Activated T-cell treated with anti-CD3 and anti-CD28 coated beads, Interleukin-2, amount 50 U/mL, for 24 hours (primary cell): ENCODE measurements around the gene INHBB.

Experiments used
- DNase-seq: peaks from one replicate; pipeline ENCODE4 v3.0.0-alpha.2; 2020
- H3K27ac Mint-ChIP-seq: 2 replicates; pipeline ENCODE4 v1.8.0; 2020; ENCODE audit warnings: mild to moderate bottlenecking, mixed read lengths
- H3K27me3 Mint-ChIP-seq: 2 replicates; pipeline ENCODE4 v1.8.0; 2020; ENCODE audit warnings: mixed read lengths
- H3K36me3 Mint-ChIP-seq: 2 replicates; pipeline ENCODE4 v1.8.0; 2020; ENCODE audit warnings: low read depth, mixed read lengths
- H3K4me1 Mint-ChIP-seq: 2 replicates; pipeline ENCODE4 v1.8.0; 2020; ENCODE audit warnings: low read depth, mixed read lengths
- H3K4me3 Mint-ChIP-seq: 2 replicates; pipeline ENCODE4 v1.8.0; 2020; ENCODE audit warnings: mild to moderate bottlenecking, moderate library complexity, mixed read lengths
- H3K9me3 Mint-ChIP-seq: 2 replicates; pipeline ENCODE4 v1.8.0; 2020; ENCODE audit warnings: mixed read lengths

Gene INHBB

DNA sequence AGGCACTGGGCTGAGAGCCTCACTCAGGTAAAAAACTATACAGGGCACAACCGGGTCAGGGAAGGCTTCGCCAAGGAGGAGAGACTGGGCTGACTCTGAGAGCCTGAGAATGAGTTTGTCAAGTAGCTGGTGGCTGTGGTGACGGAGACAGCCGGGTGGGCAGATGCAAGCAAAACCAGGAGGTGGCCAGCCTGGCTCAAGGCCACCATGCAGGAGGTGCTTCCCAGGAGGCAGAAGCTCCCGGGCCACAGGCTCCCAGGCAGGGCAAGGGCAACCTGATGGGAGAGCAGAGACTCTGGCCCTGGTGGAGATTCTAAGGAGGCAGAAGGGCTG lies 2.9 kb upstream of the INHBB start:
- Mint-ChIP-seq H3K4me3 (no peak overlapping the region), H3K27ac (no peak overlapping the region), H3K4me1 (peaks cover 21% of the 10 kb centered on the region), H3K27me3 (peaks cover 69% of the 10 kb centered on the region), H3K9me3 (no peaks in the 10 kb centered on the region), H3K36me3 (no peaks in the 10 kb centered on the region)
- DNase-seq, result no peak

DNA sequence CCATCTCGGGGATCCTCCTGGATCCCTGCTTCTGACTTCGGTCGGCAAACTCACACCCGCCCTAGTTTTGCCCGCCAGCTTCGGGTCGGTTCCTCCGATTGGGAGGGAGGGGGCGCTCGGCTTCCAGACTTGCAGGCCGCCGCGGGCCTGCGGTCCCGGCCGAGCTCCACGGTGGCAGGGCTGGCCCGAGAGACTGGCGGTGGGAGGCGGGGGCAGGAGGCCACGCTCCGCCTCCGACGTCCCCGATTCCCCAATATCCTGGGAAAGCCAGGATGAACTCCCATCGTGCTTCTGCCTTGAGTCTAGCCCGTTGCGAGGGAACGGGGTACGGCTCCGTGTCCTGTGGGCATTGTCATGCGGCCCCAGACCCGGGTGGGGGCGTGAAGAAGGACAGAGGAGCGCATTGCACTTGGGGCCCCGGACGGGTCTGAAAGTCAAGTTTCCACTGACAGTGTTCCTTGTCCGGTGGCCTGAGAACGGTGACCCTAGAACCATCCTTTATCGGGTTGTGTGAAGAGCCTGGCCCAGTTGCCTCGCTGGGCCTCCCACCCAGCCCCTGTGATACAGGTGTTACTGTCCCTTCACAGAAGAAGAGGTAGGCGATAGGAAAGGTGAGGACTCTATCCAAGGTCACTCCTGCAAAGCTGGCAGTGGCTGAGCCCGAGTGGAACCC lies 2.4 kb upstream of the INHBB start:
- Mint-ChIP-seq H3K36me3 (no peaks in the 10 kb centered on the region), H3K4me3 (peak overlapping the region; percentile 54), H3K9me3 (no peaks in the 10 kb centered on the region), H3K27me3 (peaks cover 69% of the 10 kb centered on the region), H3K4me1 (peaks cover 21% of the 10 kb centered on the region), H3K27ac (no peak overlapping the region)
- DNase-seq, result peak; percentile 75

DNA sequence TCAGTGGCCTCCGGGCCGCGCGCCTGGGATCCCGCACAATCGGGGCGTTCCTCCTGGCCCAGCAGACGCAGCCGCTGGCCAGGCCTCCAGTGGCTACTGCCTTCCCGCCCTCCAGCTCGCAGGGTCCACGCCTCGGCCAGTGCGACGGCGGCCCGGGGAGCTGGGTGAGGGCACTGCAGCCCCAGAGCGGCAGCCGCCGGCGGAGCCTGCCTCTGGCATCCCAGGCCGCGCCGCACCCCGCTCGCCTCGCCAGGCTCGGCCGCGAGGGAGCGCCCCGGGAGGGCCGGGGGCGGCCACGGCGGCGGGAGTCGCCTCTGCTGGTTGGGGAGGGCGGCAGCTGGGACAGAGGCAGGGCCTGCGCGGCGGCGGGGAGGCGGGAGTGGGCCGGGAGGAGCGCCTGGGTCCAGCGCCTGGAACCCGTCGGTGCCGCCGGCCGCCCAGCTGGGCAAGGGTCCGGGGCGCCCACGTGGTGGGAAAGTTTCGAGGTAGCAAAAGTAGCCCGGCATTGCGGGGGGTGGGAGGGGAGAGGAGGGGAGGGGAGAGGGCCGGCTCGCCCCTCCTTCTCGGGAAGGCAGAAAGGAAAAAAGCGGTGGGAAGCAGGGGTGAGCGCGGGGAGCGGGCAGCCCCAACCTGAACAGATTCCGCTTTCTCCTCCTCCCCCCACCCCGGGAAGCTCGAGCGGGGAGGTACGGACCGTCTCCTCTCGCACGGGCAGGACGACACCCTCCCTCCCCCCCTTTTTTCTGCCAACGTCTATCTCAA lies 1.5 kb upstream of the INHBB start:
- Mint-ChIP-seq H3K27me3 (peaks cover 70% of the 10 kb centered on the region), H3K9me3 (no peaks in the 10 kb centered on the region), H3K4me3 (no peak overlapping the region), H3K4me1 (peaks cover 21% of the 10 kb centered on the region), H3K36me3 (no peaks in the 10 kb centered on the region), H3K27ac (no peak overlapping the region)
- peak; percentile 39 for DNase-seq

DNA sequence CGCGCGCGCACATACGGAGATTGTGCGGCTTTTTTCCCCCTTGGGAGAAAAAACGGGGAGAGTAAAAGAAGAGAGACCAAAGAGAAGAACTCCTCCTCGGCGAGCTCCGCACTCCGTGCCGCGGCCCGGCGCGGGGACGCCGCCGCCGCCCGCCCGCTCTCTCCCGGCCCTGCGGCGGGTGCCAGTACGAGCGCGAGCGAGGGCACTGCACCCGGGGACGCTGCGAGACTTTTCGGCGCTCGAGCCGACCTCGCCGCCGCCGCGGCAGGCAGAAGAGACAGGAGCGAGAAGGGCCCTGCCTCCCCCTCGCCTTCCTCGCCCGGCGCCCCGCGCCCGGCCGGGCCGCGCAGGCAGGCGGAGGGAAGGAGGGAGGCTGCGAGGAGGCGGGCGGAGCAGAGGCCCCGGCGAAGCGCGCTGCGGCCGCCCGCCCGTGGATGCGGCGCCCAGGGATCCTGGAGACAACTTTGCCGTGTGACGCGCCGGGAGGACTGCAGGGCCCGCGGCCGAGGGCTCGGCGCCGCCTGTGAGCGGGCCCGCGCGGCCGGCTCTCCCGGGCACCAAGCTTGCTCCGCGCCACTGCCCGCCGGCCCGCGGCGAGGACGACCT lies 857 bp upstream of the INHBB start:
- H3K36me3 Mint-ChIP-seq, result no peaks in the 10 kb centered on the region
- H3K27ac Mint-ChIP-seq, result no peak overlapping the region
- peak; percentile 62 for DNase-seq
- peaks cover 72% of the 10 kb centered on the region for H3K27me3 Mint-ChIP-seq
- no peaks in the 10 kb centered on the region for H3K9me3 Mint-ChIP-seq
- no peak overlapping the region for H3K4me3 Mint-ChIP-seq
- H3K4me1 Mint-ChIP-seq, result peaks cover 21% of the 10 kb centered on the region

DNA sequence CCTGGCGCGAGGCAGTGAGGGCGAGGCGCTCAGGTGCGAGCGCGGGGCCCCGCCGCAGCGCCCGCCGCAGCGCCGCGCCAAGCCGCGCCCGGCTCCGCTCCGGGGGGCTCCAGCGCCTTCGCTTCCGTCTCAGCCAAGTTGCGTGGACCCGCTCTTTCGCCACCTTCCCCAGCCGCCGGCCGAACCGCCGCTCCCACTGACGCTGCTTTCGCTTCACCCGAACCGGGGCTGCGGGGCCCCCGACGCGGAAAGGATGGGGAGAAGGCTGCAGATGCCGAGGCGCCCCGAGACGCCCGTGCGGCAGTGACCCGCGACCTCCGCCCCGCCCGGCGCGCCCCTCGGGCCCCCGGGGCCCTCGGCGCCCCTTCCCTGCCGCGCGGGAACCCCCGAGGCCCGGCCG lies 328 bp upstream of the INHBB start:
- Mint-ChIP-seq H3K36me3 (no peaks in the 10 kb centered on the region), H3K4me3 (no peak overlapping the region), H3K4me1 (peaks cover 21% of the 10 kb centered on the region), H3K27me3 (peaks cover 72% of the 10 kb centered on the region), H3K9me3 (no peaks in the 10 kb centered on the region), H3K27ac (no peak overlapping the region)
- DNase-seq, result peak; percentile 49

DNA sequence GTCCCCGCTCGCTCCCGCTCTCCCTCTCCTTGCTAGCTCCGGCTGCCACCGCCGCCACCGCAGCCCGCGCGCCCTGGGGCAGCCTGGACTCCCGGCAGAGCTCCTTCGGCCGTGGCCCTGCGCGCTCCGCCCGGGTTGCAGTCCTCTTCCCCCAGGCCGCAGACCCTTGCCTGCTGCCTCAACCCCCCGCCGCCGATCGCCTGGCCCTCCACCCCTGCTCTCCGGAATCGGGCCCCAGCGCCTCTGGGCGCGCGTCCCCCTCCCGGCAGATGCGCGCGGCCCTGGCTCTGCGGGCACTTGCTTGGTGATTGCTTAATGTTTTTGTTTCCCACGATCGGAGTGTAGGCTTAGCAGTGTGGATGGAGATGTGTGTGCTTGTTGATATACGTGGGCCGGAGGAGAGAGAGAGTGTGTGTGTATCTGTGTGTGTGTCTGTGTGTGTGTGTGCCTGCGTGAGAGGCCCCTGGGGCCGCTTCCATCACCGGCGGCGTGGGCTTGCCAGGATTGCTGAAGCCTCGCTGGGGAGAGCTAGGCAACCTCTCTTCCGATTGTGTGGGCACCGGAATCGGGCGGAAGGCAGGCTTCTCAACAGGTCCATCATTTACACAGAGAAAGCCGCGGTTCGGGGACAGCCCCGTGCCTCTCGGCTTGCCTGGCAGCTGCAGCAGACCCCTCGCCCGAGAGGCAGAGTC lies 877 bp downstream of the INHBB start:
- Mint-ChIP-seq H3K27me3 (peaks cover 62% of the 10 kb centered on the region), H3K4me1 (peaks cover 21% of the 10 kb centered on the region), H3K27ac (peak overlapping the region; percentile 4), H3K9me3 (no peaks in the 10 kb centered on the region), H3K36me3 (no peaks in the 10 kb centered on the region), H3K4me3 (peak overlapping the region; percentile 54)
- peak; percentile 40 for DNase-seq

DNA sequence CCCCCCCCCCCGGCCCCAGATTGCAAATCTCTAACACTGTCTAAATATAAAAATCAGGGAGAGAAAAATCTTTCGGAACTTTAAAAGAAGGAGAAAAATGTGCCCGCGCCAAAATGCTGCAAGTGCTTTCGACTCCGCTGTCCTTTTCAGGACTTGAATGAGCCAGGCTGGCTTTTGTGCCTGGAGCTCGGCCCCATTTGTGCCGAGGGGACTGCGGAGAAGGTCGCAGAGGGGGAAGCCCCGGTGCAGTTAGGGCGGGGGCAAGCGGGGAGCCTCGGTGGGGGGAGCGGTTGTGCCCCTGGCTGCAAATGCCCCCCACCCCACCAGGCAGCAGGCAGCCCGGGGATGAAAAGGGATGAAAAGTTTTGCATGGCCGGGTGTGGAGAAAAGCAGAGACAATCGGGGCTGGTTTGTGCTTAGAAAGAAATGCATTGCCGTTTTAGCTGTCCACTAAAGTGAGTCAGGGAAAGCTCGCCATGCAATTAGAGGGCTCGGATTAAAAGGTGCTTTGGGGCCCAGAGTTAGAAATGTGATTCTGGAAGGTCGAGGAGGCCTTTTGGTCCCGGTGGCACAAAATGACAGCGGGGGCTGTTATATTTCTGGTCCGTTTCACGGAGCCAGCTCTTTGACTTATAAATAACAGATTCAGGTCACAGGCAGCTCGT lies 1.6 kb downstream of the INHBB start:
- H3K27me3 Mint-ChIP-seq, result peaks cover 56% of the 10 kb centered on the region
- DNase-seq, result no peak
- H3K36me3 Mint-ChIP-seq, result no peaks in the 10 kb centered on the region
- no peaks in the 10 kb centered on the region for H3K9me3 Mint-ChIP-seq
- H3K27ac Mint-ChIP-seq, result no peak overlapping the region
- peak overlapping the region; percentile 54 for H3K4me3 Mint-ChIP-seq
- H3K4me1 Mint-ChIP-seq, result peaks cover 21% of the 10 kb centered on the region

DNA sequence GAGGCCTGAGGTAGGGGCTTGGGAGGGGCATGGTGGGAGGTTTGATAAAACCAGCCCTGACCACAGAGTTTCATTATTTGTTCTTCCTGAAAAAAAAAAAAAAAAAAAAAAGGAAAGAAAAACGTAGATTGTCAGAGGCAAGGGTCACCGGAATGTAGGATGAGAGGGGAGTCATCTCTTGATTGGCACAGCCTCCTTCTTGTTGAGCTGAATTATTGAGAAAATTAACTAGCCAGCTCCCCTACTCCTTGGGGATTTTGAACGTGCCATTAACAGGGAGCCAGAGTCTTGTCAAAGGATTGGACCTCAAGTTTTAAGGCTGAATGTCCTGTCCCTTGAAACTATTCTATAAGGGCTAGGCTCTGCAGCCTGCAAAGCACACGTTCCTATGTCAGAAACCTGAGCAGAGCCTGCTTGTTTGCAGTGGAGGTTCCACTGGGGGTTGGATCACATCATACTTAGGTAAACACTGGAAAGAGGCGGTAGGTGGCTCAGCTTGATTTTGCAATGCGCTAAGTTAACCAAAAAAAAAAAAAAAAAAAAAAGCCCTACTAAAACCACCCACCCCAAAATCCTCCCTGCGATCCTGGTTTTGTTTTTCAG lies 2.3 kb downstream of the INHBB start:
- H3K4me3 Mint-ChIP-seq, result no peak overlapping the region
- H3K9me3 Mint-ChIP-seq, result no peaks in the 10 kb centered on the region
- H3K27ac Mint-ChIP-seq, result no peak overlapping the region
- H3K27me3 Mint-ChIP-seq, result peaks cover 49% of the 10 kb centered on the region
- H3K4me1 Mint-ChIP-seq, result peaks cover 16% of the 10 kb centered on the region
- no peak for DNase-seq
- no peaks in the 10 kb centered on the region for H3K36me3 Mint-ChIP-seq

DNA sequence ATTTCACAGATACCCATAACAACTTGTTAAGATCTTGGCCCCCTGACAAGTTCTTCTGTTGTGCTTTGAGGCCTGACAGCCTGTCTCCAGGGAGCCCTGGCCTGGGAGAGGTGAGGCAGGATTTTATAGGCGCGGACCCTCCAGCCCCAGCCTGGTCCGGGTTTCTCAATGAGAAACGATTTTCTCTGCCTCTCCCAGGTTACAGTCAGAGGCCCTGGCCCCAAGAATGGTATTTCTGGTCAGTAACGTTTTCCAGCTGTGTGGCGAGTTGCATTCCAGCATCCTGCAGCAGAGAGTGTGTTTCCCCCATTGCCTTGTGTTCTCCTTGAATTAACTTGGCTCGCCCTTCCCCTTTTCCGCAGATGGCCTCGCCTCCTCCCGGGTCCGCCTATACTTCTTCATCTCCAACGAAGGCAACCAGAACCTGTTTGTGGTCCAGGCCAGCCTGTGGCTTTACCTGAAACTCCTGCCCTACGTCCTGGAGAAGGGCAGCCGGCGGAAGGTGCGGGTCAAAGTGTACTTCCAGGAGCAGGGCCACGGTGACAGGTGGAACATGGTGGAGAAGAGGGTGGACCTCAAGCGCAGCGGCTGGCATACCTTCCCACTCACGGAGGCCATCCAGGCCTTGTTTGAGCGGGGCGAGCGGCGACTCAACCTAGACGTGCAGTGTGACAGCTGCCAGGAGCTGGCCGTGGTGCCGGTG lies 3.0 kb downstream of the INHBB start:
- Mint-ChIP-seq H3K27ac (no peak overlapping the region), H3K27me3 (peaks cover 42% of the 10 kb centered on the region), H3K4me1 (peaks cover 11% of the 10 kb centered on the region), H3K9me3 (no peaks in the 10 kb centered on the region), H3K4me3 (no peak overlapping the region), H3K36me3 (no peaks in the 10 kb centered on the region)
- no peak for DNase-seq

DNA sequence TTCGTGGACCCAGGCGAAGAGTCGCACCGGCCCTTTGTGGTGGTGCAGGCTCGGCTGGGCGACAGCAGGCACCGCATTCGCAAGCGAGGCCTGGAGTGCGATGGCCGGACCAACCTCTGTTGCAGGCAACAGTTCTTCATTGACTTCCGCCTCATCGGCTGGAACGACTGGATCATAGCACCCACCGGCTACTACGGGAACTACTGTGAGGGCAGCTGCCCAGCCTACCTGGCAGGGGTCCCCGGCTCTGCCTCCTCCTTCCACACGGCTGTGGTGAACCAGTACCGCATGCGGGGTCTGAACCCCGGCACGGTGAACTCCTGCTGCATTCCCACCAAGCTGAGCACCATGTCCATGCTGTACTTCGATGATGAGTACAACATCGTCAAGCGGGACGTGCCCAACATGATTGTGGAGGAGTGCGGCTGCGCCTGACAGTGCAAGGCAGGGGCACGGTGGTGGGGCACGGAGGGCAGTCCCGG lies 3.5 kb downstream of the INHBB start:
- H3K27me3 Mint-ChIP-seq, result peaks cover 44% of the 10 kb centered on the region

DNA sequence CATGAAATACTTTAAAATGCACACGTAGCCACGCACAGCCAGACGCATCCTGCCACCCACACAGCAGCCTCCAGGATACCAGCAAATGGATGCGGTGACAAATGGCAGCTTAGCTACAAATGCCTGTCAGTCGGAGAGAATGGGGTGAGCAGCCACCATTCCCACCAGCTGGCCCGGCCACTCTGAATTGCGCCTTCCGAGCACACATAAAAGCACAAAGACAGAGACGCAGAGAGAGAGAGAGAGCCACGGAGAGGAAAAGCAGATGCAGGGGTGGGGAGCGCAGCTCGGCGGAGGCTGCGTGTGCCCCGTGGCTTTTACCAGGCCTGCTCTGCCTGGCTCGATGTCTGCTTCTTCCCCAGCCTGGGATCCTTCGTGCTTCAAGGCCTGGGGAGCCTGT lies 4.1 kb downstream of the INHBB start:
- Mint-ChIP-seq H3K9me3 (no peaks in the 10 kb centered on the region), H3K4me1 (peaks cover 11% of the 10 kb centered on the region), H3K27me3 (peaks cover 46% of the 10 kb centered on the region), H3K4me3 (no peak overlapping the region), H3K36me3 (no peaks in the 10 kb centered on the region), H3K27ac (no peak overlapping the region)
- no peak for DNase-seq

More for the DNA sequence above, 3.5 kb downstream of the INHBB start:
- no peak overlapping the region for H3K4me3 Mint-ChIP-seq
- H3K4me1 Mint-ChIP-seq, result peaks cover 11% of the 10 kb centered on the region
- H3K9me3 Mint-ChIP-seq, result no peaks in the 10 kb centered on the region
- no peak for DNase-seq
- H3K27ac Mint-ChIP-seq, result no peak overlapping the region
- H3K36me3 Mint-ChIP-seq, result no peaks in the 10 kb centered on the region

DNA sequence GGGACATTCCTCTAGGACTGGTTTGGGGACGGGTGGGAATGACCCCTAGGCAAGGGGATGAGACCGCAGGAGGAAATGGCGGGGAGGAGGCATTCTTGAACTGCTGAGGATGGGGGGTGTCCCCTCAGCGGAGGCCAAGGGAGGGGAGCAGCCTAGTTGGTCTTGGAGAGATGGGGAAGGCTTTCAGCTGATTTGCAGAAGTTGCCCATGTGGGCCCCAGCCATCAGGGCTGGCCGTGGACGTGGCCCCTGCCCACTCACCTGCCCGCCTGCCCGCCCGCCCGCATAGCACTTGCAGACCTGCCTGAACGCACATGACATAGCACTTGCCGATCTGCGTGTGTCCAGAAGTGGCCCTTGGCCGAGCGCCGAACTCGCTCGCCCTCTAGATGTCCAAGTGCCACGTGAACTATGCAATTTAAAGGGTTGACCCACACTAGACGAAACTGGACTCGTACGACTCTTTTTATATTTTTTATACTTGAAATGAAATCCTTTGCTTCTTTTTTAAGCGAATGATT lies 4.9 kb downstream of the INHBB start:
- no peaks in the 10 kb centered on the region for H3K9me3 Mint-ChIP-seq
- peaks cover 11% of the 10 kb centered on the region for H3K4me1 Mint-ChIP-seq
- no peaks in the 10 kb centered on the region for H3K36me3 Mint-ChIP-seq
- H3K27ac Mint-ChIP-seq, result no peak overlapping the region
- DNase-seq, result no peak
- H3K4me3 Mint-ChIP-seq, result no peak overlapping the region
- H3K27me3 Mint-ChIP-seq, result peaks cover 46% of the 10 kb centered on the region
